RCC 7860 (cell line): ENCODE measurements around the gene AGRP.
A peak's percentile ranks its signal among the peaks of the same experiment; 100 is the strongest.

Source experiments
- DNase-seq: peaks from one replicate; pipeline ENCODE4 v3.0.0-alpha.2; 2015; ENCODE audit warnings: low spot score
- FAIRE-seq: peaks from 2 replicates; lab custom pipeline; 2012; peaks lifted over from hg19 to GRCh38; lab: Jason Lieb, UNC

The AGRP gene

GRCh38 chr16:67463691-67464090, 19.7 kb downstream of the AGRP start:
- FAIRE-seq = no peak
- DNase-seq = no peak

- DNase-seq (no peak), FAIRE-seq (no peak)
These were observed 20.3 kb downstream of the AGRP start for GRCh38 chr16:67463059-67463458.

DNA sequence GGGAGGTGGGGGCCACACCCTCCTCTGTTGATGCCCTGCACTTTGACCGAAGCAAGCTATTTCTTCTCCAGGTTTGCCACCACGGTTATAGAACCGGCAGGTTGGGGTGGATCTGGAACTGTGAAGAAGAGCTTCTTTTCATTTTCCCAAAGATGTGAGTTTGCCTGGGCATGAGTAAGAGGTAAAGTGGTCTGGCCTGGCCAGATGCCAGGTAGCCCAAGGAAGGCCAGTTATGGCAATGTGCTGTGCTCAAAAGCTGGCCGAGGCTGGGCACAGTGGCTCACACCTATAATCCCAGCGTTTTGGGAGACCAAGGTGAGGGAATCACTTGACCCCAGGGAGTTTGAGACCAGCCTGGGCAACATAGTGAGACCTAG, 21.1 kb downstream of the AGRP start:
- no peak for FAIRE-seq
- DNase-seq = no peak

- no peak for DNase-seq
- FAIRE-seq = no peak
These were observed 21.6 kb downstream of the AGRP start for GRCh38 chr16:67461600-67462278.

GRCh38 chr16:67460961-67461360, 22.4 kb downstream of the AGRP start:
- DNase-seq (no peak), FAIRE-seq (no peak)

- FAIRE-seq = no peak
- no peak for DNase-seq
These were observed 23.2 kb downstream of the AGRP start for GRCh38 chr16:67460168-67460567.

DNA sequence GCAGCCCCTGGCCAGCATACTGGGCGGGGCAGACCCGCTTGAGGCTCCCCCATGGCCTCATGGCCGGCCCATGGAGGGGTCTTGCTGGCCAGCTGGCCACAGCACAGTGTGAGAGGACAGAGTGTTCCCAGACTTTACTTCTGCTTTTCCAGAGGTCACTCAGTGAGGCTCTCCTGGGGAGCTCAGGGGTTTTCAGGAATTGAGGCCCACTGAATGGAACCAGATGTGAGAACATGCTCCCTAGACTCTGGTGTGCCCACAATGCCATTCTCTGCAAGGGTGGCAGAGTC, 23.5 kb downstream of the AGRP start:
- FAIRE-seq (no peak), DNase-seq (no peak)

DNA sequence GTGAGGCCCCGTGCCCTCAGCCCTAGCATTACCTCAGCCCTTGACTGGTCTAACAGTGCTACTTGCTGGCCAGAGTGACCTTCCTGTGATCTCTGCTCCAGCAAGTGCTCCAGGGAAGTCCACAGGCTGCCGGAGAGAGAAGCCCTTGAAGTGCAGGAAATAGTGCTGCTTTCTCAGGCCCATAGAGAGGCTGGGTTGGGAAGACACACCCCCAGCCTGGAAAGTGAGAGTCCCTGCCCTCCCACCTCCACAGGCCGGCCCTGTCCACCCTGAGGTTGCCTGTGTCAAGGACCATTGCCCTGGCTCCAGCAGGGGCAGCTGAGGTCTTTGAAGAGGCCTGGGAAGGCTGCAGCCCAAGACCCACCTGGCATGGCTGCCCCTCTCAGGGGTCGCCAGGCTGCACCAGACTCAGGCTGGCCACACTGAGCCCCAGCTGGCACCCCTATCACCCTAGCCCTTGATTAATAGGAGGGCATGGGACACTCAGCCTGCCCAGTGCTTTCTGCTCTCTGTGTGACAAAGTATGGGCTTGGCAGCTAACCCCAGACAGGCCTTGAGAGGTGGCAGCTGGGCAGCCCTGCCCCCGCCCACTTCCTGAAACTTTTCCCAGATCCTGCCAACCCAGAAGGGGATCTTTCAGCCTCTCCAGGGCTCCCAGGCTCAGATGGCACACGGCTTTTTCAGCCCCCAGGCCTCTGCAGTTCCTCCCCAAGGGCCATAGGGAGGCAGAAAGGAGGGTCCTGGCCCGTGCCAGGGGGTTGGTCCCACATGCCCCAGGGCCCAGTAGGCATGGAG, 24.1 kb downstream of the AGRP start:
- FAIRE-seq (no peak), DNase-seq (no peak)

DNA sequence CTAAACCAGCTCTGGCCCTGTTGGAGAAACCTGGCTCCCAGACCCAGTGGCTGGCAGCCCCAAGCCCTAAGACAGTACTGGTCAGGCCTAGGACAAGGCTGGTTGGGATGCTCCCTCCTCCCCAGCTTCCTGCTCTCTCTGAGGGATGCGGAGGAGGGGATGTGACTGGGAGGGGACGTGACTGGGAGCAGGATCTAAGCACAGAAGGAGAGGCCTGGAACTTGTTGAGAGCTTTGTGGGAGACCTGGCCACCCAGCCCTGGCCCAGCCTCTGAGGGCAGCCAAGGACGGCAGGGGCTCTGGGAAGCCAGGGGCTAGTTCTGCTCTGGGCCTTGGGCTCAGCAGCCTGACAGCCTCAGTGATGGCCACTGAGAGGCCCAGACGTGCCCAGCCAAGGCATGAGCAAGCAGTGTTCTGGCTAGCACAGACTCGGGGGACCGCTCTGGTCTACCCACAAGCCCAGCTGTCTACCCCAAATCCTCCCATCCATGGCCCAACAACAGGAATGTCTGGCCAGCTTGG, 25.2 kb downstream of the AGRP start:
- DNase-seq = no peak
- no peak for FAIRE-seq

- DNase-seq = no peak
- FAIRE-seq = no peak
These were observed 25.7 kb downstream of the AGRP start for GRCh38 chr16:67457611-67458010.

- DNase-seq (no peak), FAIRE-seq (no peak)
These were observed 26.8 kb downstream of the AGRP start for GRCh38 chr16:67456391-67457081.

- DNase-seq = no peak
- no peak for FAIRE-seq
These were observed 28.5 kb downstream of the AGRP start for GRCh38 chr16:67454852-67455251.

GRCh38 chr16:67454104-67454503, 29.2 kb downstream of the AGRP start:
- DNase-seq (no peak), FAIRE-seq (no peak)

DNA sequence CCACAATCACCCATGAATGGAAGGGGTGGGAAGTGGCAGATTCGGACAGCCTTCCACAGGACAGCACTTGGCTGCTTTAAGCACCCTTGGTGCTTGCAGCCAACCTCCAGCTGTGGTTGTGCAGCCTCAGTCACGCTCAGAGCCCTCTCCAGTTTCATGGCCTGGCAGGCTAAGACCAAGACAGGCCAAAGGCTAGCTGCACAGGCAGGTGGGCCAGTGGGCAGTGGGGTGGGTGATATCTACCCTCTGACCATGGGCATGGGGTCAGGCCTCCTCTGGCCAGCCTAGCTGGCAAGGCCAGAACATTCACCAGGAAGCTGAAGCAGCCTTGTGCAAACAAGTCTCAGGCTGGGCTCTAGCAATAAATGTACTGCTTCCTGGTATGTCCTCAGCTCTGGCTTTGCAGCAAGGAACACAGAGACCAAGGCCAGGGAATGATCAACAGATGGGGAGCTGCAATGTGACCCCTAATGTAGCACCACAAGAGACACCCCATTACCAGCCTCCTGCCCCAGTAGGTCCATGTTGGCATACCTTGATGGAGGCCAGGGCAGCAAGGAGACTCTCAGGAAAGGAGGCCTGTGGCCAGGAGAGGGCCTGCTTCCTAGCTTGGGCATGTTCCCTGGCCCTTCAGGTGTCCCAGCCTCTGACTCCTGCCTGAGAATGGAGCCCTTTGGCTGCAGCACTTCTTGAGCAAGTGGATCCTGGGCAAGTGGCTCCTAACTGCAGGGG, 31.5 kb downstream of the AGRP start:
- FAIRE-seq = no peak
- DNase-seq = no peak

- DNase-seq (no peak), FAIRE-seq (no peak)
These were observed 32.2 kb downstream of the AGRP start for GRCh38 chr16:67451061-67451703.

GRCh38 chr16:67449739-67450138, 33.6 kb downstream of the AGRP start:
- FAIRE-seq (no peak), DNase-seq (no peak)

GRCh38 chr16:67449336-67449735, 34.0 kb downstream of the AGRP start:
- DNase-seq = no peak
- FAIRE-seq = no peak

DNA sequence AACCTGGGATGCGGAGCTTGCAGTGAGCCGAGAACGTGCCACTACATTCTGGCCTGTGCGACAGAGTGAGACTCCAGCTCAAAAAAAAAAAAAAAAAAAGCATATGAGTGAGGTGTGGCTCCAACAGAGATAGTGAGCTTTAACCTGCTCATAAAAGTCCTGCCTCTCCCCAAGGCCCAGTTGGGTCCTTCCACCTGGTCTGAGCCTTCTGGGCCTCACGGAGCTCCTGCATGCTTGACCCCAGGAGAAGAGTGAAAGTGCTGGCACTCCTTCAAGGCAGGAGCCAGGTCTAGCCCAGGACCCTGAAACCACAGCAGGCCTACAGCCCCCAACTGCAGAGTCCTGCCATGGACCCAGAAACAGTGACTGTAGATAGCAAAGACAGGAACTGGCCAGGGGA, 34.8 kb downstream of the AGRP start:
- DNase-seq (no peak), FAIRE-seq (no peak)

- FAIRE-seq (no peak), DNase-seq (peak; percentile 13)
These were observed 35.8 kb downstream of the AGRP start for GRCh38 chr16:67447508-67448076.

GRCh38 chr16:67446968-67447507, 36.3 kb downstream of the AGRP start:
- DNase-seq (no peak), FAIRE-seq (no peak)
